Kidney epithelial cell (primary cell): ENCODE results near the gene LIPM. TPM values are rescaled to one million over a fixed set of nuclear protein-coding genes. Genes with fewer than 3 reads are reported as not detected.

Source experiments
- DNase-seq: peaks from one replicate; pipeline ENCODE4 v3.0.0-alpha.2; 2010; ENCODE audit warnings: low read depth
- H3K27me3 ChIP-seq: 2 replicates; pipeline ENCODE4 v1.6.0; 2011; ENCODE audit warnings: low read length; ENCODE audit not compliant: control insufficient read depth, insufficient read depth
- H3K36me3 ChIP-seq: 2 replicates; pipeline ENCODE4 v1.5.1; 2011; ENCODE audit warnings: low read length; ENCODE audit not compliant: control insufficient read depth, insufficient read depth
- H3K4me3 ChIP-seq: 2 replicates; pipeline ENCODE4 v1.5.1; 2011; ENCODE audit warnings: low read depth, mild to moderate bottlenecking, control low read depth, low read length
- CTCF ChIP-seq: IDR thresholded peaks from 2 replicates; pipeline ENCODE4 v1.5.1; 2011; ENCODE audit warnings: mild to moderate bottlenecking, moderate library complexity, low read length, control low read depth, inconsistent platforms; ENCODE audit not compliant: insufficient read depth, poor library complexity, severe bottlenecking
- total RNA-seq: library from RNA; depleted of rRNA; stranded (reverse); fragments of >200 nt; gene quantifications from 2 replicates; pipeline ENCODE4 v1.2.3, GENCODE V29; 2015

LIPM gene
- total RNA-seq, 1 donor from 2014 or later: not detected

GRCh38 chr10:88762906-88763305, 39.6 kb upstream of the LIPM start:
- TF ChIP-seq CTCF: no peak
- H3K4me3 ChIP-seq: no peak overlapping the region
- H3K36me3 ChIP-seq: no peaks in the 10 kb centered on the region
- H3K27me3 ChIP-seq: no peaks in the 10 kb centered on the region
- DNase-seq: no peak

- Histone ChIP-seq H3K27me3 (no peaks in the 10 kb centered on the region), H3K4me3 (no peak overlapping the region), H3K36me3 (no peaks in the 10 kb centered on the region)
- TF ChIP-seq CTCF: no peak
- no peak for DNase-seq
These were observed 39.1 kb upstream of the LIPM start for GRCh38 chr10:88763441-88763840.

GRCh38 chr10:88764110-88764509, 38.4 kb upstream of the LIPM start:
- Histone ChIP-seq H3K27me3 (no peaks in the 10 kb centered on the region), H3K4me3 (no peak overlapping the region), H3K36me3 (no peaks in the 10 kb centered on the region)
- no peak for DNase-seq
- no peak for TF ChIP-seq CTCF

GRCh38 chr10:88765816-88766215, 36.7 kb upstream of the LIPM start:
- no peaks in the 10 kb centered on the region for H3K36me3 ChIP-seq
- no peak overlapping the region for H3K4me3 ChIP-seq
- no peaks in the 10 kb centered on the region for H3K27me3 ChIP-seq
- no peak for DNase-seq
- no peak for TF ChIP-seq CTCF

- TF ChIP-seq CTCF: no peak
- H3K27me3 ChIP-seq: no peaks in the 10 kb centered on the region
- DNase-seq: no peak
These were observed 33.1 kb upstream of the LIPM start for GRCh38 chr10:88769384-88769783.

GRCh38 chr10:88781206-88781605, 21.3 kb upstream of the LIPM start:
- Histone ChIP-seq H3K36me3 (no peaks in the 10 kb centered on the region), H3K4me3 (no peak overlapping the region), H3K27me3 (no peaks in the 10 kb centered on the region)
- no peak for DNase-seq
- TF ChIP-seq CTCF: no peak

More at GRCh38 chr10:88769384-88769783, 33.1 kb upstream of the LIPM start:
- Histone ChIP-seq H3K36me3 (no peaks in the 10 kb centered on the region), H3K4me3 (no peak overlapping the region)
